Measurements from ENCODE around the gene PRKCQ. TPM values are rescaled to one million over a fixed set of nuclear protein-coding genes. Genes with fewer than 3 reads are reported as not detected.

PRKCQ gene
- total and polyA plus RNA-seq, 2 of the 13 experiments (the other 11 are each of a cell fraction or from before 2014, with no cell fraction given): 0.13 to 0.35 TPM

- no peak overlapping the region for H3K4me3 ChIP-seq (replicated peaks in 1 of 3; ENCODE audit: insufficient read depth in 1 of 3, low read depth in 2 of 3, low read length in 3 of 3)
- CTCF ChIA-PET (ENCODE audit: low intra/inter-chr PET ratio, low total read pairs): no interaction called here
- peaks cover 18% of the 10 kb centered on the region; the same call in 1 of the 2 replicates for H3K4me1 ChIP-seq (ENCODE audit: insufficient read depth, low read length)
- DNase-seq (ENCODE audit: low spot score): no peak
- H3K27me3 ChIP-seq (ENCODE audit: control insufficient read depth in 1 of 2, insufficient read depth in 2 of 2, low read length in 2 of 2): peaks cover 2 to 20% of the 10 kb centered on the region in 2 experiments; a peak in 3 of 5 replicates
- H2AFZ ChIP-seq (ENCODE audit: low read length): no peak overlapping the region
- intact Hi-C loops (cut with micrococcal nuclease; ENCODE audit: unreplicated experiment) (no loop called here), in situ Hi-C loops (cut with HindIII; ENCODE audit: extremely low pct_ligation_motif_present, low pct_unique_long_range_greater_than_20kb) (no loop called here)
- TF ChIP-seq ZNF18 (CRISPR knock-in tag; IDR thresholded peaks at IDR 0.05; ENCODE audit: insufficient replicate concordance): no peak
- TF ChIP-seq NFKBIZ (CRISPR knock-in tag; IDR thresholded peaks at IDR 0.05): no peak
- no peak for TF ChIP-seq MLX (CRISPR knock-in tag; IDR thresholded peaks at IDR 0.05)
- no peak for TF ChIP-seq ZNF784 (CRISPR knock-in tag; IDR thresholded peaks at IDR 0.05; ENCODE audit: borderline replicate concordance)
- no peak for TF ChIP-seq ZFP36L2 (CRISPR knock-in tag; IDR thresholded peaks at IDR 0.05)
- TF ChIP-seq PHB2 (IDR thresholded peaks at IDR 0.05; ENCODE audit: partially characterized antibody): no peak
- no peak for TF ChIP-seq ZNF576 (CRISPR knock-in tag; IDR thresholded peaks at IDR 0.05)
- TF ChIP-seq HMG20B (CRISPR knock-in tag; conservative IDR thresholded peaks at IDR 0.05): no peak
- TF ChIP-seq DMAP1 (CRISPR knock-in tag; IDR thresholded peaks at IDR 0.05): no peak
- no peak for TF ChIP-seq TFDP1 (CRISPR knock-in tag; IDR thresholded peaks at IDR 0.05; ENCODE audit: borderline replicate concordance)
- no peak for TF ChIP-seq SRF (IDR thresholded peaks at IDR 0.05; ENCODE audit: low read depth, low read length)
- TF ChIP-seq ZNF33B (CRISPR knock-in tag; IDR thresholded peaks at IDR 0.05): no peak
- no peak for TF ChIP-seq SIN3B (IDR thresholded peaks at IDR 0.05; ENCODE audit: low read length)
- no peak for TF ChIP-seq ZBTB7B (CRISPR knock-in tag; IDR thresholded peaks at IDR 0.05)
- no peak for TF ChIP-seq ZFP36L1 (CRISPR knock-in tag; IDR thresholded peaks at IDR 0.05)
- no peak for TF ChIP-seq NFE2 (CRISPR knock-in tag; IDR thresholded peaks at IDR 0.05)
- no peak for TF ChIP-seq NFE2L2 (IDR thresholded peaks at IDR 0.05; ENCODE audit: low read length)
- no peak for TF ChIP-seq ZBTB46 (CRISPR knock-in tag; IDR thresholded peaks at IDR 0.05; ENCODE audit: borderline replicate concordance)
- no peak for TF ChIP-seq NBN (conservative IDR thresholded peaks at IDR 0.05)
- H3K9ac ChIP-seq (ENCODE audit: insufficient read depth, low read depth, low read length): no peak overlapping the region
- H3K9me3 ChIP-seq (ENCODE audit: low read length): no peaks in the 10 kb centered on the region
- no peaks in the 10 kb centered on the region for H4K20me1 ChIP-seq (ENCODE audit: insufficient read depth, low read length)
- no peaks in the 10 kb centered on the region; a peak in 1 of 5 replicates for H3K36me3 ChIP-seq (replicated peaks in 1 of 2; ENCODE audit: control insufficient read depth in 1 of 2, insufficient read depth in 2 of 2, low read length in 2 of 2)
- 97% methylated on average over 6 of the region's 7 CpGs for WGBS (ENCODE audit: low lambda C conversion rate)
- H3K27ac ChIP-seq (ENCODE audit: extremely low read length, insufficient read depth, low read length): no peak overlapping the region
- ATAC-seq: no peak
- POLR2A ChIA-PET: no interaction called here
- no peaks in the 10 kb centered on the region for H3K79me2 ChIP-seq (ENCODE audit: insufficient read depth, low read length)
- no TSS peak for BruUV-seq (replicated peaks)
- H3K4me2 ChIP-seq (ENCODE audit: low read depth, low read length): no peak overlapping the region
- FAIRE-seq: no peak
Observed at GRCh38 chr10:6581778-6582228, 1.7 kb upstream of the PRKCQ start.

Measured in HepG2 (cell line).